T-helper 2 cell treated with Interferon-gamma antibody and Interleukin-4, amounts not matched to agents 100 ng/mL and 5 ng/mL, for 36 hours (primary cell): ENCODE results near the gene PHRF1. TPM values are rescaled to one million over a fixed set of nuclear protein-coding genes. Genes with fewer than 3 reads are reported as not detected.

Source experiments
- intact Hi-C: fragments of 100-400 bp; cut with micrococcal nuclease; formaldehyde crosslinking; loops from one replicate; pipeline ENCODE4 v1.15.1; 2023
- total RNA-seq: library from RNA; stranded (reverse); gene quantifications from 2 replicates; pipeline ENCODE4 v1.2.3, GENCODE V29; 2022

Gene PHRF1
- 46.4 and 51.3 TPM in 2 replicates for total RNA-seq

- intact Hi-C loops, result loop anchor here (2.0 to 5.0 kb wide), 2 partner anchors 15 to 221 kb away; partner anchors contain the start of genes LMNTD2, RASSF7 and SLC25A22
These were observed at the start of gene PHRF1 for GRCh38 chr11:575996-576768. Gene PHRF1, plus strand, starts transcription at chr11:576470. Its CDS starts 5,043 bp downstream, at chr11:581513.

GRCh38 chr11:528166-528814 is 48.0 kb upstream of the PHRF1 start:
- intact Hi-C loops, result no loop called here

- intact Hi-C loops, result no loop called here
These were observed 47.2 kb upstream of the PHRF1 start for GRCh38 chr11:528815-529727.

GRCh38 chr11:529728-530411 is 46.4 kb upstream of the PHRF1 start:
- intact Hi-C loops, result no loop called here

GRCh38 chr11:530960-531831 is 45.1 kb upstream of the PHRF1 start:
- intact Hi-C loops, result no loop called here

GRCh38 chr11:531919-532526 is 44.2 kb upstream of the PHRF1 start:
- intact Hi-C loops, result no loop called here

- intact Hi-C loops, result no loop called here
These were observed 43.7 kb upstream of the PHRF1 start for GRCh38 chr11:532527-532985.

- intact Hi-C loops, result no loop called here
These were observed 43.2 kb upstream of the PHRF1 start for GRCh38 chr11:532986-533585.

- intact Hi-C loops, result loop anchor here (2.0 kb wide), 1 partner anchor 15 kb away; no protein-coding TSS in a partner anchor
These were observed 42.5 kb upstream of the PHRF1 start for GRCh38 chr11:533586-534395.

- intact Hi-C loops, result loop anchor here (1.0 to 5.0 kb wide), 4 partner anchors 16 to 298 kb away; partner anchors contain the start of genes DEAF1, PSMD13, RNH1 and SIRT3
These were observed 41.7 kb upstream of the PHRF1 start for GRCh38 chr11:534396-535209.

- intact Hi-C loops, result loop anchor here (1.0 to 5.0 kb wide), 4 partner anchors 16 to 299 kb away; partner anchors contain the start of genes DEAF1, PSMD13, RNH1 and SIRT3
These were observed 41.1 kb upstream of the PHRF1 start for GRCh38 chr11:535210-535518.

- intact Hi-C loops, result loop anchor here (1.0 to 5.0 kb wide), 5 partner anchors 17 to 299 kb away; partner anchors contain the start of genes DEAF1, PSMD13, RNH1 and SIRT3
These were observed 40.5 kb upstream of the PHRF1 start, which contains the start of gene HRAS for GRCh38 chr11:535519-536454. Gene HRAS, minus strand, starts transcription at chr11:535576.

GRCh38 chr11:536841-537621 is 39.2 kb upstream of the PHRF1 start, which contains the start of gene LRRC56:
Gene LRRC56, plus strand, starts transcription at chr11:537527. Its CDS starts 3,158 bp downstream, at chr11:540685.
- intact Hi-C loops, result loop anchor here (1.0 to 5.0 kb wide), 3 partner anchors 18 to 160 kb away; partner anchors contain the start of genes DEAF1 and TMEM80

- intact Hi-C loops, result loop anchor here (1.0 to 5.0 kb wide), 3 partner anchors 17 to 159 kb away; partner anchors contain the start of genes DEAF1 and TMEM80
These were observed 38.4 kb upstream of the PHRF1 start for GRCh38 chr11:537622-538430.
